Stomach (tissue), 4 donors: ENCODE data around the gene DDX51.

Source experiments
- CTCF ChIP-seq, 7 experiments: fragments of 450-650 bp in 4 of 7; fragments of 200-600 bp in 3 of 7; sonication (generic) in 3 of 7; IDR thresholded peaks; one replicate each; pipeline ENCODE4 v1.5.1; 2016 to 2019; ENCODE audit warnings: antibody characterized with exemption in 7 of 7, control low read depth in 2 of 7, mild to moderate bottlenecking in 1 of 7
- POLR2A ChIP-seq, 4 donors: fragments of 450-650 bp; IDR thresholded peaks; one replicate each; pipeline ENCODE4 v1.6.1; 2016; ENCODE audit warnings: antibody characterized with exemption in 4 of 4, control low read depth in 2 of 4, mild to moderate bottlenecking in 1 of 4, moderate library complexity in 1 of 4
- POLR2AphosphoS5 ChIP-seq, 3 donors: sonication (generic); formaldehyde crosslinking; IDR thresholded peaks; one replicate each; pipeline ENCODE4 v1.6.1; 2016; ENCODE audit warnings: antibody characterized with exemption in 3 of 3

DNA sequence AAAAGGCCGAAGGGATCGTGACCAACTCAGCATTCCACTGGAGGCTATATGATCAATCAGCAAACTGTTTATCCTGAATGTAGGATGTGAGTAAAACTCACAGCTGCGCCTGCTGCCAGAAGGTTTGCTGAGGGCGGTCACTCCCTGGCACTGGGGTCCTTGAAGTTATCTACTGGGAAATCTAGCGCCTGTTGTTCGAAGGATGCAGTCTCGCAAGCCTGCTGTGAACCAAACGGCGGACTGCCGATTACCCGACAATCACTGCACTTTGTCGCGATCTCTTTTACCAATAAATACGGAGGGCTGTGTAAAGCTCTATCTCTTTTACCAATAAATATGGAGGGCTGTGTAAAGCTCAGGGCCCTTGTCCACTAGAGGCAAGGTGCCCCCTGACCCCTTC lies 12.9 kb downstream of the DDX51 start:
- no peak for TF ChIP-seq CTCF (IDR thresholded peaks at IDR 0.05)
- no peak for TF ChIP-seq POLR2A (IDR thresholded peaks at IDR 0.05)
- TF ChIP-seq POLR2AphosphoS5 (IDR thresholded peaks at IDR 0.05) = no peak
